ENCODE data around the gene MTX1. TPM values are rescaled to one million over a fixed set of nuclear protein-coding genes. Genes with fewer than 3 reads are reported as not detected.
A peak's percentile ranks its signal among the peaks of the same experiment; 100 is the strongest.

The MTX1 gene
- total and polyA plus RNA-seq, 9 of the 15 experiments (the other 6 are each of a cell fraction or from before 2014, with no cell fraction given): 29.1 to 98.4 (median 66.9) TPM

- Histone ChIP-seq H3K79me2 (ENCODE audit: control insufficient read depth, insufficient read depth, low read length) (peaks cover 18% of the 10 kb centered on the region), H3K4me1 (replicated peaks in 1 of 2; ENCODE audit: control insufficient read depth in 2 of 2, insufficient read depth in 2 of 2, low read length in 2 of 2) (peaks cover 19 to 37% of the 10 kb centered on the region in 2 experiments), H3K4me3 (no peak overlapping the region), H4K20me1 (replicated peaks; ENCODE audit: control insufficient read depth, insufficient read depth, low read length) (no peaks in the 10 kb centered on the region), H3K9me1 (ENCODE audit: control insufficient read depth, insufficient read depth, low read length) (no peaks in the 10 kb centered on the region), H3K4me2 (ENCODE audit: insufficient read depth, low read length) (no peak overlapping the region), H3K9me3 (replicated peaks; ENCODE audit: control insufficient read depth, insufficient read depth, low read depth, low read length) (peaks cover 3% of the 10 kb centered on the region; the same call in 1 of the 2 replicates), H3K36me3 (ENCODE audit: control insufficient read depth, insufficient read depth, low read length) (peaks cover 16% of the 10 kb centered on the region; the same call in 2 of the 3 replicates), H2AFZ (ENCODE audit: low read depth, low read length) (no peak overlapping the region), H3K27ac (ENCODE audit: extremely low read depth, low read depth, low read length) (no peak overlapping the region), H3K27me3 (ENCODE audit: control insufficient read depth in 2 of 2, insufficient read depth in 2 of 2, low read length in 2 of 2) (no peaks in the 10 kb centered on the region), H3K9ac (ENCODE audit: insufficient read depth in 1 of 2, low read depth in 2 of 2, low read length in 2 of 2) (peak overlapping the region in 1 of 2 experiments; percentile 62; a peak in 2 of 4 replicates)
- ChIA-PET POLR2A (no interaction called here), CTCF (ENCODE audit: low intra/inter-chr PET ratio) (interaction anchor here (1.6 to 2.2 kb wide), 2 partner anchors 20 to 386 kb away, joined by 5 to 31 read pairs; no protein-coding TSS in a partner anchor)
- no TSS peak for BruUV-seq (replicated peaks)
- DNase-seq (ENCODE audit: extremely low read depth in 1 of 4, low spot score in 3 of 4) (no peak), FAIRE-seq (no peak), ATAC-seq (no peak)
- intact Hi-C loops (cut with micrococcal nuclease): loop anchor here (2.0 kb wide), 1 partner anchor 39 kb away; no protein-coding TSS in a partner anchor
- 48% methylated on average over 8 of the region's 9 CpGs for whole genome bisulfite sequencing (ENCODE audit: insufficient coverage, low coverage, missing lambda C conversion rate)
- in situ Hi-C loops (cut with MboI): loop anchor here (5.0 kb wide), 1 partner anchor 391 kb away; no protein-coding TSS in a partner anchor
- TF ChIP-seq NR2F6 (CRISPR knock-in tag; IDR thresholded peaks at IDR 0.05): no peak
- no peak for TF ChIP-seq ZNF696 (CRISPR knock-in tag; conservative IDR thresholded peaks at IDR 0.05)
- TF ChIP-seq HDAC2 (IDR thresholded peaks at IDR 0.05): no peak
- no peak for TF ChIP-seq ESRRA (IDR thresholded peaks at IDR 0.05; ENCODE audit: borderline replicate concordance, low read depth)
- no peak for TF ChIP-seq MEIS2 (IDR thresholded peaks at IDR 0.05; ENCODE audit: partially characterized antibody)
- no peak for TF ChIP-seq MTA2 (IDR thresholded peaks at IDR 0.05; ENCODE audit: low read depth)
- no peak for TF ChIP-seq TAF7 (tag; IDR thresholded peaks at IDR 0.05)
- TF ChIP-seq, protein P1, sequence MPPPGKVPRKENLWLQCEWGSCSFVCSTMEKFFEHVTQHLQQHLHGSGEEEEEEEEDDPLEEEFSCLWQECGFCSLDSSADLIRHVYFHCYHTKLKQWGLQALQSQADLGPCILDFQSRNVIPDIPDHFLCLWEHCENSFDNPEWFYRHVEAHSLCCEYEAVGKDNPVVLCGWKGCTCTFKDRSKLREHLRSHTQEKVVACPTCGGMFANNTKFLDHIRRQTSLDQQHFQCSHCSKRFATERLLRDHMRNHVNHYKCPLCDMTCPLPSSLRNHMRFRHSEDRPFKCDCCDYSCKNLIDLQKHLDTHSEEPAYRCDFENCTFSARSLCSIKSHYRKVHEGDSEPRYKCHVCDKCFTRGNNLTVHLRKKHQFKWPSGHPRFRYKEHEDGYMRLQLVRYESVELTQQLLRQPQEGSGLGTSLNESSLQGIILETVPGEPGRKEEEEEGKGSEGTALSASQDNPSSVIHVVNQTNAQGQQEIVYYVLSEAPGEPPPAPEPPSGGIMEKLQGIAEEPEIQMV (tag; conservative IDR thresholded peaks at IDR 0.05; ENCODE audit: low read depth): no peak
- TF ChIP-seq, protein P2, sequence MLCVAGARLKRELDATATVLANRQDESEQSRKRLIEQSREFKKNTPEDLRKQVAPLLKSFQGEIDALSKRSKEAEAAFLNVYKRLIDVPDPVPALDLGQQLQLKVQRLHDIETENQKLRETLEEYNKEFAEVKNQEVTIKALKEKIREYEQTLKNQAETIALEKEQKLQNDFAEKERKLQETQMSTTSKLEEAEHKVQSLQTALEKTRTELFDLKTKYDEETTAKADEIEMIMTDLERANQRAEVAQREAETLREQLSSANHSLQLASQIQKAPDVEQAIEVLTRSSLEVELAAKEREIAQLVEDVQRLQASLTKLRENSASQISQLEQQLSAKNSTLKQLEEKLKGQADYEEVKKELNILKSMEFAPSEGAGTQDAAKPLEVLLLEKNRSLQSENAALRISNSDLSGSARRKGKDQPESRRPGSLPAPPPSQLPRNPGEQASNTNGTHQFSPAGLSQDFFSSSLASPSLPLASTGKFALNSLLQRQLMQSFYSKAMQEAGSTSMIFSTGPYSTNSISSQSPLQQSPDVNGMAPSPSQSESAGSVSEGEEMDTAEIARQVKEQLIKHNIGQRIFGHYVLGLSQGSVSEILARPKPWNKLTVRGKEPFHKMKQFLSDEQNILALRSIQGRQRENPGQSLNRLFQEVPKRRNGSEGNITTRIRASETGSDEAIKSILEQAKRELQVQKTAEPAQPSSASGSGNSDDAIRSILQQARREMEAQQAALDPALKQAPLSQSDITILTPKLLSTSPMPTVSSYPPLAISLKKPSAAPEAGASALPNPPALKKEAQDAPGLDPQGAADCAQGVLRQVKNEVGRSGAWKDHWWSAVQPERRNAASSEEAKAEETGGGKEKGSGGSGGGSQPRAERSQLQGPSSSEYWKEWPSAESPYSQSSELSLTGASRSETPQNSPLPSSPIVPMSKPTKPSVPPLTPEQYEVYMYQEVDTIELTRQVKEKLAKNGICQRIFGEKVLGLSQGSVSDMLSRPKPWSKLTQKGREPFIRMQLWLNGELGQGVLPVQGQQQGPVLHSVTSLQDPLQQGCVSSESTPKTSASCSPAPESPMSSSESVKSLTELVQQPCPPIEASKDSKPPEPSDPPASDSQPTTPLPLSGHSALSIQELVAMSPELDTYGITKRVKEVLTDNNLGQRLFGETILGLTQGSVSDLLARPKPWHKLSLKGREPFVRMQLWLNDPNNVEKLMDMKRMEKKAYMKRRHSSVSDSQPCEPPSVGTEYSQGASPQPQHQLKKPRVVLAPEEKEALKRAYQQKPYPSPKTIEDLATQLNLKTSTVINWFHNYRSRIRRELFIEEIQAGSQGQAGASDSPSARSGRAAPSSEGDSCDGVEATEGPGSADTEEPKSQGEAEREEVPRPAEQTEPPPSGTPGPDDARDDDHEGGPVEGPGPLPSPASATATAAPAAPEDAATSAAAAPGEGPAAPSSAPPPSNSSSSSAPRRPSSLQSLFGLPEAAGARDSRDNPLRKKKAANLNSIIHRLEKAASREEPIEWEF (CRISPR knock-in tag; IDR thresholded peaks at IDR 0.05): no peak
- no peak for TF ChIP-seq ATF1 (CRISPR knock-in tag; IDR thresholded peaks at IDR 0.05)
- no peak for TF ChIP-seq ATF1 (tag; IDR thresholded peaks at IDR 0.05)
Observed at GRCh38 chr1:155205969-155206593, 2.4 kb upstream of the MTX1 start.

Data from K562 (cell line).